Measurements from ENCODE around the gene MSH3. TPM values are rescaled to one million over a fixed set of nuclear protein-coding genes. Genes with fewer than 3 reads are reported as not detected.

The MSH3 gene
- total RNA-seq: 10 to 100 TPM; 23.2 to 23.6 TPM

DNA sequence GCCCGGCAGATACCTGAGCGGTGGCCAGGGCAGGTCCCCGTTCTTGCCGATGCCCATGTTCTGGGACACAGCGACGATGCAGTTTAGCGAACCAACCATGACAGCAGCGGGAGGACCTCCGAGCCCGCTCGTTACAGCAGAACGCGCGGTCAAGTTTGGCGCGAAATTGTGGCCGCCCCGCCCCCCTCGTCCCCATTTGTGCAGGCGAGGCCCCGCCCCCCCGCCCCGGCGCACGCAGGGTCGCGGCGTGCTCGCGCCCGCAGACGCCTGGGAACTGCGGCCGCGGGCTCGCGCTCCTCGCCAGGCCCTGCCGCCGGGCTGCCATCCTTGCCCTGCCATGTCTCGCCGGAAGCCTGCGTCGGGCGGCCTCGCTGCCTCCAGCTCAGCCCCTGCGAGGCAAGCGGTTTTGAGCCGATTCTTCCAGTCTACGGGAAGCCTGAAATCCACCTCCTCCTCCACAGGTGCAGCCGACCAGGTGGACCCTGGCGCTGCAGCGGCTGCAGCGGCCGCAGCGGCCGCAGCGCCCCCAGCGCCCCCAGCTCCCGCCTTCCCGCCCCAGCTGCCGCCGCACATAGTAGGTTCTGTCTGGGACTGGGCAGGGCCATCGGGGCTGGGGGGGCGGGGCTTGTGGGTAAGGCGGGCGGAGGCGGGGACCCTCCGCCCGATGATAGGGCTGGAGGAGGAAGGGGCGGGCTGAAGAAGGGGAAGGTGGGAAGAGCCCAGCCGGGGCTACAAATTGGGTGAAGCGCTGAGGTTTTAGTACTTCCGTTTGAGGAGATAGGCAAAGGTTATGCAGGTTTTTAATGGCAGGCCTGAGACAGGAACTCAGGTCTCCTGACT lies at the start of gene MSH3, which contains the start of gene DHFR:
TSS of gene MSH3 (plus strand) at position 262 of the 840 bp plus-strand sequence. CDS start at position 338, 76 bp downstream.
TSS of gene DHFR (minus strand) at position 593 of the 840 bp plus-strand sequence. CDS start at position 99, 494 bp downstream.
- Mint-ChIP-seq H3K4me3 (peak within 1 kb of the TSS; percentile 82), H3K4me1 (ENCODE audit: low read depth) (peaks cover 20% of the 10 kb centered on the region), H3K27me3 (no peaks in the 10 kb centered on the region), H3K36me3 (peaks cover 38% of the 10 kb centered on the region), H3K27ac (peak within 1 kb of the TSS; percentile 93), H3K9me3 (no peaks in the 10 kb centered on the region)
- CTCF ChIA-PET: interaction anchor here (3.2 kb wide), 2 partner anchors 15 to 17 kb away, joined by 12 read pairs; no protein-coding TSS in a partner anchor
- DNase-seq: peak; percentile 95
- intact Hi-C loops (cut with micrococcal nuclease): loop anchor here (1.0 to 10.0 kb wide), 8 partner anchors 18 to 1670 kb away; partner anchors contain the start of genes ARSB, FAM151B, JMY and SERINC5
- POLR2A ChIA-PET: interaction anchor here (0.7 to 1.4 kb wide), 5 partner anchors 101 to 647 kb away, joined by 3 to 4 read pairs (median 3); partner anchors contain the start of gene ZCCHC9

DNA sequence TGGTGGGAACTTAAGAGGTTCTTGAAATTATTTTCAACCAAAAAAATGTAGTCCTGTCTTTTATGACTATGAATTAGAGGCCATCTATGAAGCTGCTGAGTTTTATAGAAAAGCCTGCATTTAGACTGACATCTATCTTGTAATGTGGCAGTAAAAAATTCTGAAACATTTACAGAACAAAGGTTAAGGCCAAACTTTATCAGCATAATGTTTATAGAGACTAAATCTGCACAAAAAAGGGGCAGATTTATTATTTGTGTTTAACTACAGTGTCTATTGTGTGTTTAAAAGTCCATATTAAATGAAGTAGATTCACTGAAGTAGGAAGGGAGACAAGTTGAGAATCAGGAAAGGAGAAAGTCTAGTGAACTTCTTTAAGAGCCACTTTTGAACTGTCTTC lies 47.1 kb upstream of the MSH3 start:
- no peaks in the 10 kb centered on the region for H3K4me1 Mint-ChIP-seq (ENCODE audit: low read depth)
- peaks cover 2% of the 10 kb centered on the region for H3K36me3 Mint-ChIP-seq
- H3K9me3 Mint-ChIP-seq: peaks cover 10% of the 10 kb centered on the region
- intact Hi-C loops (cut with micrococcal nuclease): no loop called here
- H3K27ac Mint-ChIP-seq: no peak overlapping the region
- DNase-seq: no peak
- ChIA-PET CTCF (no interaction called here), POLR2A (no interaction called here)
- H3K4me3 Mint-ChIP-seq: no peak overlapping the region
- no peaks in the 10 kb centered on the region for H3K27me3 Mint-ChIP-seq

DNA sequence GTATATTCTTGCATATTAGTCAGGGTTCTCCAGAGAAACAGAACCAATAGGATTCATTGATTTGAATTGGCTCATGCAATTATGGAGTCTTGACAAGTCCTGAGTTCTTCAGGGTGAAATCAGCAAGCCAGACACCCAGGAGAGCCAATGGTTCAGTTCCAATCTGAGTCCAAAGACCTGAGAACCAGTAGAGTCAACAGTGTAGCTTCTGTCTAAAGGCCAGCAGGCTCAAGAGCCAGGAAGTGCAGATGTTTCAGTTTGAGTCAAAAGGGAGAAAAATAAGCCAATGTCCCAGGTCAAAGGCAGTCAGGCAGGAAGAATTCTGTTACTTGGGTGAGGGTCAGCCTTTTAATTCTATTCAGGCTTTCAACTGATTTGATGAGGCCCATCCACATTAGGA lies 46.6 kb upstream of the MSH3 start:
- Mint-ChIP-seq H3K4me1 (ENCODE audit: low read depth) (no peaks in the 10 kb centered on the region), H3K9me3 (peaks cover 10% of the 10 kb centered on the region), H3K4me3 (no peak overlapping the region), H3K27ac (no peak overlapping the region), H3K27me3 (no peaks in the 10 kb centered on the region), H3K36me3 (peaks cover 2% of the 10 kb centered on the region)
- DNase-seq: no peak
- ChIA-PET CTCF (no interaction called here), POLR2A (no interaction called here)
- intact Hi-C loops (cut with micrococcal nuclease): no loop called here

DNA sequence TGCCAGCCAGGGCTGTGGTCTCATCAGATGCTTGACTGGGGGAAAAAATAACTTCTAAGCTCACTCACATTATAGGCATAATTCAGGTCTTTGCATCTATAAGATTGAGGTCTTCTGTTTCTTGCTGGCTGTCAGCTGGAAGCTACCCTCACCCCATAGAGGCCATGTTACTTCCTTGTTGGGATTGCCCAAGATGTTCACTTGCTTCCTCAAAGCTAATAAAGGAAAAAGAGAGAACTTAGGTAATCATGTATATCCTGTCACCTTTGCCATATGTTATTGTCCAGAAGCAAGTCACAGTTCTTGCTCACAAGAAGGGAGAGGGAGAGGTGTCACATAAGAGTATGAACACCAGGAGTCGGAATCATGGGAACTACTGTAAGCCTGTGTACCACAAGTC lies 45.7 kb upstream of the MSH3 start:
- ChIA-PET CTCF (no interaction called here), POLR2A (no interaction called here)
- H3K4me3 Mint-ChIP-seq: no peak overlapping the region

DNA sequence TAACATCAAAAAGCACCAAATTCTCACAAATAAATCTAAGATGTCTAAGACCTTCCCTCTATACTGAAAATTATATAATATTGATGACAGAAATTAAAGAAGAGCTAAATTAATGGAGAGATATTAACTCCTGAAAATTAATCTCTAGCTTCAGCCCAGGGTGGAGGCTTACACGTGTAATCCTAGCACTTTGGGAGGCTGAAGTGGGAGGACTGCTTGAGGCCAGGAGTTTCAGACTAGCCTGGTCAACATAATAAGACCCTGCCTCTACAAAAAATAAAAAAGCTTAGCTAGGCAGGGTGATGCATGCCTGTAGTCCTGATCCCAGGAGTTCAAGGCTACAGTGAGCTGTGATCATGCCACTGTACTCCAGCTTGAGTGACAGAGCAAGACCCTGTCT lies 44.8 kb upstream of the MSH3 start:
- ChIA-PET CTCF (no interaction called here), POLR2A (no interaction called here)
- intact Hi-C loops (cut with micrococcal nuclease): no loop called here
- Mint-ChIP-seq H3K4me3 (no peak overlapping the region), H3K9me3 (peaks cover 10% of the 10 kb centered on the region), H3K4me1 (ENCODE audit: low read depth) (no peaks in the 10 kb centered on the region), H3K27me3 (no peaks in the 10 kb centered on the region), H3K36me3 (peaks cover 2% of the 10 kb centered on the region), H3K27ac (no peak overlapping the region)
- no peak for DNase-seq

More for the DNA sequence above, 45.7 kb upstream of the MSH3 start:
- intact Hi-C loops (cut with micrococcal nuclease): no loop called here
- no peak overlapping the region for H3K27ac Mint-ChIP-seq
- DNase-seq: no peak
- H3K4me1 Mint-ChIP-seq (ENCODE audit: low read depth): no peaks in the 10 kb centered on the region
- H3K36me3 Mint-ChIP-seq: peaks cover 2% of the 10 kb centered on the region
- H3K9me3 Mint-ChIP-seq: peaks cover 10% of the 10 kb centered on the region
- no peaks in the 10 kb centered on the region for H3K27me3 Mint-ChIP-seq

DNA sequence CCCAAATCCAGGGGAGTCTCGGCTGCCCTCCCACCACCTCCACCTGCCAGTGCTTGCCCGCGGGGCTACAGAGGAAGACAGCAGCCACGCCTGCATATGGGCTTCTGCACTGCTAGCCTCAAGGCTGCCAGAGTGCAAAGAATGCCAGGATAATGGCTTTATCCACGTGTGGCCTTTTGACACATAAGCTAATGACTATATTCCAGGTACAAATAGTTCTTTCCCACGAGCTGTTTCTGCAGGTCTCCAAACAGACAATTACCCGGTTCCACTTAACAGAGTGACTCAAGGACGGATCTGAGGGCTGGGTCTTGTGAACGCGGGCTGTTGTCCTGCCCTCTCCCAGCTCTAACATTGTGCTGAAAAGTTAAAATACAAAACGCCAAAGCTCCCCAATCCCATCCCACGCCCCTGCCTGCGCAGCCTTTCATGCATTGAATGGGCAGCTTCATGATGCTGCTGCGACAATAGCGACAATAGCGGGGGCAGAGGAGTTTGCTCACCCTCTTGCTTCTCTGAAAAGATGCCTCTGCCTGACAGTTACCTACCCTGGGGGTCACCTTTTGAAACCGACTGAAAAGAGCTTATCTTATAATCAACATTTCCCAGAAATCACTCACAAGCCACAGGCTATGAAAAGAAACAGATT lies 39.1 kb upstream of the MSH3 start:
- no peak for DNase-seq
- Mint-ChIP-seq H3K4me3 (no peak overlapping the region), H3K27me3 (no peaks in the 10 kb centered on the region), H3K9me3 (peaks cover 2% of the 10 kb centered on the region), H3K27ac (no peak overlapping the region), H3K36me3 (no peaks in the 10 kb centered on the region), H3K4me1 (ENCODE audit: low read depth) (no peaks in the 10 kb centered on the region)
- CTCF ChIA-PET: no interaction called here
- intact Hi-C loops (cut with micrococcal nuclease): no loop called here
- POLR2A ChIA-PET: no interaction called here

DNA sequence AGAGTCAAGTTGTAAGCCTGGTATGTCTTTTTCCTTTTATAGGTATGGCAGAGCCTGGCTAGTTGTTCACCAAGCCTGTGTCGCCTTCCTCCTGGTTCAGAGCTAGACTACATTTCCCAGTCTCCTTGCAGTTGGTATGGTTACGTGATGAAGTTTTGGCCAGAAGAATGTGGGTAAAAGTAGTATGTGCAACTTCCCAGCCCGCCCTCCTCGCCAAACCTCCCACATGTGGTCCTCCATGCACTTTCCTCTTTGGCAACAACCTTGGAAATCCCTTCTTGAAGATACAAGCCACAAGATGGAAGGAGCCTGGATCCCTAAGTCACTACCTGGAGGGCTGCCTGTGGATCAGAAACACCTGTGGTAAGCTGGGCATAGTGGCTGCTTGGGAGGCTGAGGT lies 36.0 kb upstream of the MSH3 start:
- H3K27me3 Mint-ChIP-seq: no peaks in the 10 kb centered on the region
- DNase-seq: no peak
- no peaks in the 10 kb centered on the region for H3K4me1 Mint-ChIP-seq (ENCODE audit: low read depth)
- no peak overlapping the region for H3K4me3 Mint-ChIP-seq
- intact Hi-C loops (cut with micrococcal nuclease): no loop called here
- peaks cover 9% of the 10 kb centered on the region for H3K36me3 Mint-ChIP-seq
- CTCF ChIA-PET: no interaction called here
- H3K9me3 Mint-ChIP-seq: no peaks in the 10 kb centered on the region
- no peak overlapping the region for H3K27ac Mint-ChIP-seq
- POLR2A ChIA-PET: no interaction called here

DNA sequence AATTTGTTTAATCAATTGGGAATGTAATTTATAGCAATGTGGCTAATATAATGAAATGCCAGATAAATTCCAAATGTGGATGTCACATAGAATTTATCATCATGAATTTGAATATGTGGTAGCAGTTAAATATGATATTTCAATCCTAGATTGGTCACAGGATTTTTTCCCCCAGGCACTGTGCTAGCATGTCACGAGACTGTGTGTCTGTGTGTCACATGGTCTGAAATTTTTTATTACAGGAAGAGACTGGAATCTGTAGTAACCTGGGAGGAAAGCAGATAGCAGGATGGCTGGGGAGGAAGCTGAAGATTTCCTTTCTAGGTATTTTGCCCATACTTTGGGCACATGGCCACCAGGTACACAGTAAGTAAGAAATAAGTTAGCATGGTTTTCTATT lies 35.4 kb upstream of the MSH3 start:
- ChIA-PET POLR2A (no interaction called here), CTCF (no interaction called here)
- Mint-ChIP-seq H3K36me3 (peaks cover 9% of the 10 kb centered on the region), H3K9me3 (no peaks in the 10 kb centered on the region), H3K27ac (no peak overlapping the region), H3K4me1 (ENCODE audit: low read depth) (no peaks in the 10 kb centered on the region), H3K4me3 (no peak overlapping the region), H3K27me3 (no peaks in the 10 kb centered on the region)
- intact Hi-C loops (cut with micrococcal nuclease): no loop called here
- DNase-seq: no peak

DNA sequence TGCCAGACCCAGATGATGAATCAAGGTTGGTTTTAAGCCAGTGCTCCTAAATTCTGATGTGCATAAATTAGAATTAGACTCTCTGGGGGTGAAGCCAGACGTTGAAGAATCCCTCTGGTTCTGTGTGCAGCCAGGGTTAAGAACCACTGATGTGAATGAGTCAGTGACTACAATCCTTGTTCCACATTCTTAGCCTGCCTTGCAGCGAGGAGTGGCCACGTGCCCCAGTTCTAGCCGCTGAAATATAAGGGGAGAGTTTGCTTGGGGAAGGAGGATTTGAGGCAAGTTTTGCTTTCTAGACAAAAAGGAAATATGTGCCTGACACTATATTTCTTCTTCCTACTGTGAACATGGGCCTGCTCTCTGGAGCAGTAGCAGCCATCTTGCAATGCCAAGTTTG lies 34.2 kb upstream of the MSH3 start:
- H3K4me3 Mint-ChIP-seq: no peak overlapping the region

DNA sequence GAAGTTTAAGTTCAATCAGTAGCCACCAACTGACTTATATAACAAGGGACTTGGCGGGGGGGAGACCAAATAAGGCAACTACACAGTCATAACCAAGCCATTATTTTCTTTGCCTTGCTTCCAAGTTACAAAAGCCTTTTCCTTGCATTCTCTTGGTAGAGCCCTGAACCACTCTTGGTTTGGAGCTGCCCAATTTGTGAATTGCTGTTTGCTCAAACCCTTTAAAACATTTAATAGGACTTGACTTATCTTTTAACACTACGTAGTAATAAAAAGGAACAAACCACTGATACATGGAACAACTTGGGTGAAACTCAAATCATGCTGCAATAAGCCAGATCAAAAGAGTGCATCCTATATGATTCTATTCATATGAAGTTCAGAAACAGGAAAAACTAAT lies 31.7 kb upstream of the MSH3 start:
- no peak for DNase-seq
- H3K27me3 Mint-ChIP-seq: no peaks in the 10 kb centered on the region
- H3K9me3 Mint-ChIP-seq: no peaks in the 10 kb centered on the region
- ChIA-PET POLR2A (no interaction called here), CTCF (interaction anchor here (0.5 kb wide), 1 partner anchor 62 kb away, joined by 5 read pairs; no protein-coding TSS in a partner anchor)
- H3K4me1 Mint-ChIP-seq (ENCODE audit: low read depth): no peaks in the 10 kb centered on the region
- H3K36me3 Mint-ChIP-seq: peaks cover 12% of the 10 kb centered on the region
- no peak overlapping the region for H3K27ac Mint-ChIP-seq
- intact Hi-C loops (cut with micrococcal nuclease): no loop called here
- H3K4me3 Mint-ChIP-seq: no peak overlapping the region

More for the DNA sequence above, 34.2 kb upstream of the MSH3 start:
- Mint-ChIP-seq H3K27me3 (no peaks in the 10 kb centered on the region), H3K36me3 (peaks cover 10% of the 10 kb centered on the region), H3K27ac (no peak overlapping the region), H3K4me1 (ENCODE audit: low read depth) (no peaks in the 10 kb centered on the region), H3K9me3 (no peaks in the 10 kb centered on the region)
- POLR2A ChIA-PET: no interaction called here
- DNase-seq: no peak
- intact Hi-C loops (cut with micrococcal nuclease): no loop called here
- CTCF ChIA-PET: no interaction called here

DNA sequence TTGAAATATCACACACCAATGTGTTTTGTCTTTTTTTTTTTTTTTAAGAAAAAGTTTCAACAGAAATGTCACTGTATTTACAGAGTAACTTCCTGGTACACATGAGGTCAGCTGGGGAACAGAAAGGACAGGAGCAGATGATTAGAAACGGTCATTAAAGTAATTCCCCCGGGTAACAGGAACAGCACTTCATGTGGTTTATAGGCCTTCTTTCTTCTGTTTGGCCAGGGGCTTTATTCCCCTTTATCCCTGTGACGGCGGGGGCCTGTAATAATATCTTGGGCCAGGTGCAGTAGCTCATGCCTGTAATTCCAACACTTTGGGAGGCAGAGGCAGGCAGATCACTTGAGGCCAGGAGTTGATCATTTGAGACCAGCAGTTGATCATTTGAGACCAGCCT lies 30.5 kb upstream of the MSH3 start:
- Mint-ChIP-seq H3K27me3 (no peaks in the 10 kb centered on the region), H3K36me3 (peaks cover 12% of the 10 kb centered on the region), H3K9me3 (no peaks in the 10 kb centered on the region), H3K4me3 (no peak overlapping the region), H3K4me1 (ENCODE audit: low read depth) (no peaks in the 10 kb centered on the region), H3K27ac (no peak overlapping the region)
- ChIA-PET CTCF (no interaction called here), POLR2A (no interaction called here)
- intact Hi-C loops (cut with micrococcal nuclease): no loop called here
- no peak for DNase-seq

DNA sequence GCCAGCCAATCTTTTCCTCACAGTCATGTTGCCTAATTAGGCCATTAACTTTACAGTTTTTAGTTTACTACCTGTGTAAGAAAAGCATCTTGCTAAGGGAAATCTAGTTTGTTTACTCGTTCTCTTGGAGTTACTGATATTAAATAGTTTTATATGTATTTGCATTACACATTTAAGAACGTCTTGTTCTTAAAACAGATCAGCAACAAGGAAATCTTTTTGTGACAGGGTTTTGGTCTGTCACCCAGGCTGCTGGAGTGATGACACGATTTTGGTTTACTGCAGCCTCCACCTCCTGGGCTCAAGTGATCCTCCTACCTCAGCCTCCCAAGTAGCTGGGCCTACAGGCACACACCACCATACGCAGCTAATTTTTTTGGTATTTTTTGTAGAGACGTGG lies 29.2 kb upstream of the MSH3 start:
- no peak overlapping the region for H3K27ac Mint-ChIP-seq
- H3K27me3 Mint-ChIP-seq: no peaks in the 10 kb centered on the region
- ChIA-PET POLR2A (no interaction called here), CTCF (no interaction called here)
- H3K4me1 Mint-ChIP-seq (ENCODE audit: low read depth): no peaks in the 10 kb centered on the region
- DNase-seq: no peak
- peaks cover 16% of the 10 kb centered on the region for H3K36me3 Mint-ChIP-seq
- intact Hi-C loops (cut with micrococcal nuclease): no loop called here
- H3K4me3 Mint-ChIP-seq: no peak overlapping the region
- no peaks in the 10 kb centered on the region for H3K9me3 Mint-ChIP-seq

DNA sequence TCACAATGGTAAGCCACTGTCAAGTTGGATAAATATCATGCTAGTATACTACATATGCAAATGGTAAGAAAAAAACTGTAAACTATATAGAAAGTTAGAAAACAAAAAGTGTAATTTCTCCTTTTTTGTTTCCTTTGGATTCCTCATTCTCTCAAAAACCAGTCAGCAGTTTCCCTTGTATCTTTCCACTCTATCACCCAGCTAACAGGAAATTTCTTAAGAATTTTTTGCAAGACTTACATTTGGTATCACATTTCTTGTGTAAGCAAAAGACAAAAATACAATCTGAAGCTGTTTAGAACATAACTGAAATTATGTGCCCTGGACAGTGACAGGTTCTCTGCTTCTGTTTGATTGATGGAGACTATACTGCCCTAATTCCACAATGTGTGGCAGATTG lies 25.2 kb upstream of the MSH3 start:
- Mint-ChIP-seq H3K27me3 (no peaks in the 10 kb centered on the region), H3K4me1 (ENCODE audit: low read depth) (no peaks in the 10 kb centered on the region), H3K9me3 (no peaks in the 10 kb centered on the region), H3K27ac (no peak overlapping the region), H3K36me3 (peaks cover 36% of the 10 kb centered on the region), H3K4me3 (no peak overlapping the region)
- POLR2A ChIA-PET: no interaction called here
- CTCF ChIA-PET: no interaction called here
- intact Hi-C loops (cut with micrococcal nuclease): no loop called here
- no peak for DNase-seq
